Adrenal gland (tissue), 5 donors: ENCODE results near the gene CCDC51.

Experiments
- POLR2A ChIP-seq, 2 donors: fragments of 450-650 bp; IDR thresholded peaks; one replicate each; pipeline ENCODE4 v1.6.1; 2017; ENCODE audit warnings: antibody characterized with exemption in 2 of 2, mild to moderate bottlenecking in 2 of 2, moderate library complexity in 1 of 2
- TF ChIP-seq, protein P1 (sequence below), 6 experiments: fragments of 450-650 bp in 4 of 6; fragments of 200-600 bp in 2 of 6; sonication (generic) in 1 of 6; IDR thresholded peaks; 1 replicate in 5 of 6; 2 replicates in 1 of 6; pipeline versions ENCODE4 v1.5.1 to v1.8.0; 2016 to 2021; ENCODE audit warnings: antibody characterized with exemption in 6 of 6, mild to moderate bottlenecking in 2 of 6, moderate library complexity in 1 of 6
- donor health status: DM: no; HTN: no; CAD: no.

GRCh38 chr3:48428088-48428571 lies 11.8 kb downstream of the CCDC51 start:
- TF ChIP-seq, protein P1, sequence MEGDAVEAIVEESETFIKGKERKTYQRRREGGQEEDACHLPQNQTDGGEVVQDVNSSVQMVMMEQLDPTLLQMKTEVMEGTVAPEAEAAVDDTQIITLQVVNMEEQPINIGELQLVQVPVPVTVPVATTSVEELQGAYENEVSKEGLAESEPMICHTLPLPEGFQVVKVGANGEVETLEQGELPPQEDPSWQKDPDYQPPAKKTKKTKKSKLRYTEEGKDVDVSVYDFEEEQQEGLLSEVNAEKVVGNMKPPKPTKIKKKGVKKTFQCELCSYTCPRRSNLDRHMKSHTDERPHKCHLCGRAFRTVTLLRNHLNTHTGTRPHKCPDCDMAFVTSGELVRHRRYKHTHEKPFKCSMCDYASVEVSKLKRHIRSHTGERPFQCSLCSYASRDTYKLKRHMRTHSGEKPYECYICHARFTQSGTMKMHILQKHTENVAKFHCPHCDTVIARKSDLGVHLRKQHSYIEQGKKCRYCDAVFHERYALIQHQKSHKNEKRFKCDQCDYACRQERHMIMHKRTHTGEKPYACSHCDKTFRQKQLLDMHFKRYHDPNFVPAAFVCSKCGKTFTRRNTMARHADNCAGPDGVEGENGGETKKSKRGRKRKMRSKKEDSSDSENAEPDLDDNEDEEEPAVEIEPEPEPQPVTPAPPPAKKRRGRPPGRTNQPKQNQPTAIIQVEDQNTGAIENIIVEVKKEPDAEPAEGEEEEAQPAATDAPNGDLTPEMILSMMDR (IDR thresholded peaks at IDR 0.05) = no peak
- no peak for TF ChIP-seq POLR2A (IDR thresholded peaks at IDR 0.05)
